A673 (cell line): ENCODE data around the gene CHRNA5. TPM values are rescaled to one million over a fixed set of nuclear protein-coding genes. Genes with fewer than 3 reads are reported as not detected.

Source experiments
- BruUV-seq: library from RNA; stranded (reverse); fragments of 400-500 nt; replicated peaks from 2 replicates; lab custom pipeline; 2021; lab: Mats Ljungman, UMichigan
- CTCF ChIA-PET: fragments of 300-600 bp; sonication (Branson Sonifier 250); formaldehyde crosslinking; loops from one replicate; lab custom pipeline; 2022; ENCODE audit warnings: antibody characterized with exemption; lab: Charles Lee
- POLR2A ChIA-PET: fragments of 300-600 bp; sonication (Branson Sonifier 250); formaldehyde crosslinking; loops from one replicate; lab custom pipeline; 2022; ENCODE audit warnings: antibody characterized with exemption; ENCODE audit not compliant: low non-redundant PET; lab: Charles Lee
- DNase-seq: peaks from one replicate; pipeline ENCODE4 v3.0.0-alpha.2; 2015; ENCODE audit warnings: low spot score
- H3K27ac ChIP-seq: fragments of 200-600 bp; sonication (generic); 2 replicates; pipeline ENCODE4 v1.5.1; 2016; ENCODE audit warnings: mixed run types, low read depth, mild to moderate bottlenecking, mixed read lengths, antibody characterized with exemption, low read length; ENCODE audit not compliant: poor library complexity, severe bottlenecking
- H3K27me3 ChIP-seq: fragments of 200-600 bp; sonication (generic); replicated peaks from 2 replicates; pipeline ENCODE4 v1.6.1; 2017; ENCODE audit warnings: mixed run types, low read depth, mild to moderate bottlenecking, mixed read lengths, antibody characterized with exemption, low read length; ENCODE audit not compliant: insufficient read depth, poor library complexity
- H3K36me3 ChIP-seq: fragments of 200-600 bp; sonication (generic); 2 replicates; pipeline ENCODE4 v1.6.1; 2016; ENCODE audit warnings: mixed run types, mild to moderate bottlenecking, mixed read lengths, antibody characterized with exemption, low read length; ENCODE audit not compliant: insufficient read depth, poor library complexity, severe bottlenecking
- H3K4me1 ChIP-seq: fragments of 200-600 bp; sonication (generic); 2 replicates; pipeline ENCODE4 v1.6.1; 2017; ENCODE audit warnings: mixed run types, mild to moderate bottlenecking, mixed read lengths, antibody characterized with exemption, low read length; ENCODE audit not compliant: insufficient read depth, poor library complexity, severe bottlenecking
- H3K4me3 ChIP-seq: fragments of 200-600 bp; sonication (generic); 2 replicates; pipeline ENCODE4 v1.5.1; 2016; ENCODE audit warnings: low read depth, mixed run types, mild to moderate bottlenecking, mixed read lengths, low read length; ENCODE audit not compliant: poor library complexity, severe bottlenecking
- H3K9me3 ChIP-seq: fragments of 200-600 bp; sonication (generic); 2 replicates; pipeline ENCODE4 v1.6.1; 2016; ENCODE audit warnings: mixed run types, low read depth, mild to moderate bottlenecking, mixed read lengths, antibody characterized with exemption, low read length; ENCODE audit not compliant: poor library complexity, severe bottlenecking
- EZH2 ChIP-seq: fragments of 200-600 bp; sonication (generic); IDR thresholded peaks from 2 replicates; pipeline ENCODE4 v1.6.1; 2017; ENCODE audit warnings: borderline replicate concordance, low read depth, mild to moderate bottlenecking, mixed read lengths, antibody characterized with exemption, low read length; ENCODE audit not compliant: poor library complexity, severe bottlenecking
- intact Hi-C: fragments of 100-400 bp; cut with micrococcal nuclease; formaldehyde crosslinking; loops from one replicate; pipeline ENCODE4 v1.10.0; 2022; ENCODE audit not compliant: unreplicated experiment
- total RNA-seq: library from RNA; stranded (reverse); gene quantifications from 2 replicates; pipeline ENCODE4 v1.2.3, GENCODE V29; 2021
- TF ChIP-seq, protein P1 (sequence below): fragments of 300-800, 200-600 bp; sonication (generic); conservative IDR thresholded peaks from 2 replicates; pipeline ENCODE4 v1.5.1; 2017; ENCODE audit warnings: low read depth, mild to moderate bottlenecking, antibody characterized with exemption, low read length, moderate library complexity, mixed read lengths

Gene CHRNA5
- total RNA-seq, 1 experiment from 2014 or later = 19.1 TPM

DNA sequence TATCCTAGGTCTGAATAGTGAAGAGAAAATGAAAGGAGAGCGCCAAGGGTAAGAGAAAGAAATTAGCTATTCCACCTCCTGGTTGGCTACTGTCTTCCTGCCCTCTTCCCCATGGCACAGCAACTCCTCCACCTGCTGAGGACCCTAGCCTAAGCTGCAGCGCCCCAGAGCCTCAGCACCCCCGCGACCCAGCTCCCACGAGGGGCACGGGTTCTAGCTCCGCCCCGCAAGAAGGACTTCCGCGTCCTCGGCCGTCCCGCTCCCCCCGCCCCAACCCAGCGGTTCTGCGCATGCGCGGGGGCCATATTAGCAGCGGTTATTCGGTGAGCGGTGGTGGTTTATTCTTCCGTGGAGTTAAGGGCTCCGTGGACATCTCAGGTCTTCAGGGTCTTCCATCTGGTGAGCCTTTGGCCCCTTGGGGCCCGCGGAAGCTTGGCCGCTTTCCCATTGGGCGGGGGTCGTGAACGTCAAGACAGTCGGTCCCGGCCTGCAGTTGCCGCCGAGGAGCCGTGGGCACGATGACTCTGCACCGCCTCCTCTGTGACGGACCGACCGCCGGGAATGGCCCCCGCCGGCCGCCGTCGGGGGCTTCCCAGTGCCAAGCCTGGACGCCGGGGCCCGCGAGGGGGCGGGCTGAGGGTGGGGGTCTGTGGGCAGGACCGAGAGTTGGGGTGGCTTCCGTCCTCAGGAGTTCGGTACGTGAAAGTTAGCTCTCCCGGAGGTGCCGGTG is 25.0 kb upstream of the CHRNA5 start, which contains the start of gene PSMA4:
PSMA4 (plus strand) TSS at position 304 of the 730 bp plus-strand sequence. CDS start 1,484 bp downstream, outside the sequence.
- Histone ChIP-seq H3K36me3 (peaks cover 34% of the 10 kb centered on the region), H3K4me3 (peak within 1 kb of the TSS; percentile 92), H3K27me3 (no peaks in the 10 kb centered on the region), H3K9me3 (no peaks in the 10 kb centered on the region), H3K4me1 (peaks cover 6% of the 10 kb centered on the region), H3K27ac (peak within 1 kb of the TSS; percentile 99)
- ChIA-PET CTCF (no interaction called here), POLR2A (interaction anchor here (0.6 kb wide), 1 partner anchor 356 kb away, joined by 11 read pairs; no protein-coding TSS in a partner anchor)
- intact Hi-C loops = no loop called here
- DNase-seq = peak; percentile 94
- BruUV-seq = no TSS peak
- TF ChIP-seq, protein P1, sequence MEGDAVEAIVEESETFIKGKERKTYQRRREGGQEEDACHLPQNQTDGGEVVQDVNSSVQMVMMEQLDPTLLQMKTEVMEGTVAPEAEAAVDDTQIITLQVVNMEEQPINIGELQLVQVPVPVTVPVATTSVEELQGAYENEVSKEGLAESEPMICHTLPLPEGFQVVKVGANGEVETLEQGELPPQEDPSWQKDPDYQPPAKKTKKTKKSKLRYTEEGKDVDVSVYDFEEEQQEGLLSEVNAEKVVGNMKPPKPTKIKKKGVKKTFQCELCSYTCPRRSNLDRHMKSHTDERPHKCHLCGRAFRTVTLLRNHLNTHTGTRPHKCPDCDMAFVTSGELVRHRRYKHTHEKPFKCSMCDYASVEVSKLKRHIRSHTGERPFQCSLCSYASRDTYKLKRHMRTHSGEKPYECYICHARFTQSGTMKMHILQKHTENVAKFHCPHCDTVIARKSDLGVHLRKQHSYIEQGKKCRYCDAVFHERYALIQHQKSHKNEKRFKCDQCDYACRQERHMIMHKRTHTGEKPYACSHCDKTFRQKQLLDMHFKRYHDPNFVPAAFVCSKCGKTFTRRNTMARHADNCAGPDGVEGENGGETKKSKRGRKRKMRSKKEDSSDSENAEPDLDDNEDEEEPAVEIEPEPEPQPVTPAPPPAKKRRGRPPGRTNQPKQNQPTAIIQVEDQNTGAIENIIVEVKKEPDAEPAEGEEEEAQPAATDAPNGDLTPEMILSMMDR = no peak
- no peak for TF ChIP-seq EZH2

- Histone ChIP-seq H3K27ac (peak overlapping the region; percentile 99), H3K4me3 (peak overlapping the region; percentile 92), H3K36me3 (peaks cover 42% of the 10 kb centered on the region), H3K9me3 (no peaks in the 10 kb centered on the region), H3K4me1 (peaks cover 6% of the 10 kb centered on the region), H3K27me3 (no peaks in the 10 kb centered on the region)
- CTCF ChIA-PET = no interaction called here
- no TSS peak for BruUV-seq
- POLR2A ChIA-PET = no interaction called here
- intact Hi-C loops = no loop called here
- TF ChIP-seq, protein P1 = no peak
- no peak for TF ChIP-seq EZH2
- peak; percentile 12 for DNase-seq
Measured at GRCh38 chr15:78540871-78541743, 24.2 kb upstream of the CHRNA5 start.

DNA sequence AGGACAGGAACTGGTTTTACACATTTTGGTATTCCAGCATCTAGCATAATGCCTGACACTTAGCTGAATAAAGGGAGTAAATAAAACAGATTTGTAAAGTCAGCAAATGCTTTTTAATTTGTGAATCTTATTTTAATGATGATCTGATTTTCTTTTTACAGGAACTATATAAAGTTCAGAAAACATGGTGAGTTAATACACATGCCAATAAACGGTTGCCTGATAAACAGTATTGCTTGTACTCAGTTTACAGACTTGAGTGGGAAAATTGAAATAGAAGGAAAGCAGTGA is 23.6 kb upstream of the CHRNA5 start:
- H3K27ac ChIP-seq = peak overlapping the region; percentile 99

More for the DNA sequence above, 23.6 kb upstream of the CHRNA5 start:
- Histone ChIP-seq H3K4me1 (peaks cover 6% of the 10 kb centered on the region), H3K9me3 (no peaks in the 10 kb centered on the region), H3K4me3 (peak overlapping the region; percentile 92), H3K36me3 (peaks cover 48% of the 10 kb centered on the region), H3K27me3 (no peaks in the 10 kb centered on the region)
- CTCF ChIA-PET = no interaction called here
- BruUV-seq = TSS peak; percentile 42
- POLR2A ChIA-PET = interaction anchor here (0.7 kb wide), 1 partner anchor 24 kb away, joined by 5 read pairs; the partner anchor contains the start of gene CHRNA5
- intact Hi-C loops = no loop called here
- TF ChIP-seq EZH2 = no peak
- TF ChIP-seq, protein P1 = no peak
- DNase-seq = no peak
